GM21423 (cell line): ENCODE data around the gene AGXT2.

Source experiments
- ATAC-seq: cut with Tn5 transposase; IDR thresholded peaks from one replicate; pipeline ENCODE4 v1.9.1; 2021; ENCODE audit warnings: mild to moderate bottlenecking, moderate library complexity; ENCODE audit not compliant: unreplicated experiment

Gene AGXT2

GRCh38 chr5:35016174-35017051 lies 31.3 kb downstream of the AGXT2 start:
- peak; percentile 84 for ATAC-seq

DNA sequence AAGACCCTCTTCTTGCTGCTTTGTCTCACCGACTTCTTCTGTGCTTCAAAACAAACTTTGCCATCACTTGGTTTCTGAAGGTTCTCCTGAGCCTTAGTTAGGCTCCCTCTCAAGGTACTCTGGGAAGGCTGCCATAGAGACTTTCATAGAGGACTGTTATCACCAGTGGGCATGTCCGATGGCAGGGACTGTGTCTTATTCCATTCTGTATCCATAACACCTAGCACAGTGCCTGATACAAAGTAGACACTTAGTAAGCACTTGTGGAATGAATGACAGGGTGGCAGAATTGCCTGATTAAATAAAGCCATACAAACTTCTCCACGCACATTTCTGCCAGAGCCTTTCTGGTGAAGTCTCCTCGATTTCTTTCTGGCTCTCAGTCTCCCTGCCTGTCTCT lies 32.7 kb downstream of the AGXT2 start:
- ATAC-seq: no peak

DNA sequence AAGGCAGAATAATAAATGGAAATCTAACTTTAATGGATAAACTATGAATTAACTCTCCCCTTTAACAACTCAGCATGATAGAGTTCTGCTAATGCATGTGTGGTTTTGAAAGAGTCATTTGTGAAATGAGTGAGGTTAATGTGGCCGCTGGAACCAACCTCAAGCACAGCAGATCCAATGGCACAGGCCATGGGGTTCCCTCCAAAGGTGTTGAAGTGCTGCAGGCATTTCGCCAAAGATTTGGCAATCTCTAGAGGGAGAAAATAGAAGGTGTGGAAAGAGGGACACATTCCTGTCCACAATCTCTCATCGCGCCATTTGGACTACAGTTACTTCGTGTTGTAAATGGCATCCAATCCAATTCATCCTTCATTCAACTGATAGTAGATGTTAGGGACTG lies 35.0 kb downstream of the AGXT2 start:
- ATAC-seq: no peak

GRCh38 chr5:35012365-35012764 lies 35.4 kb downstream of the AGXT2 start:
- no peak for ATAC-seq

DNA sequence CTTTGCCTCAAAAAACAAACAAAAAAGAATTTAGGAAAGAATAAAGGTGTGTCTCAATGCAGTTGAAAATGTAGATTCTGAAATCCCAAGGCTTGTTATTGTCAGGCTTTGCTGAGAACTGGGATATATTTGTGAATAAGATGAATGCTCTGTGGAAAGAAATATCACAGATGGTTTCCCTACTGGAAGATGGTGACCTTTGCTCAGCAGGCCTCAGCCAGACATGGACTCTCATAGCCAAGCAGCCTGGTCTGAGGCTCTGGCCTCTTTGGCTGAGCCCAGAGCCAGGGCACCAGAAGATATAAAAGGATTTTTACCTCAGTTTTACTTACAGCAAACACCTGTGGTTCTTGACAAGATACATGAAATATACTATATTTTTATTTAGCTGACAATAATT lies 37.1 kb downstream of the AGXT2 start:
- ATAC-seq: no peak

GRCh38 chr5:35009657-35010056 lies 38.1 kb downstream of the AGXT2 start:
- no peak for ATAC-seq

GRCh38 chr5:35009019-35009418 lies 38.7 kb downstream of the AGXT2 start:
- ATAC-seq: no peak

DNA sequence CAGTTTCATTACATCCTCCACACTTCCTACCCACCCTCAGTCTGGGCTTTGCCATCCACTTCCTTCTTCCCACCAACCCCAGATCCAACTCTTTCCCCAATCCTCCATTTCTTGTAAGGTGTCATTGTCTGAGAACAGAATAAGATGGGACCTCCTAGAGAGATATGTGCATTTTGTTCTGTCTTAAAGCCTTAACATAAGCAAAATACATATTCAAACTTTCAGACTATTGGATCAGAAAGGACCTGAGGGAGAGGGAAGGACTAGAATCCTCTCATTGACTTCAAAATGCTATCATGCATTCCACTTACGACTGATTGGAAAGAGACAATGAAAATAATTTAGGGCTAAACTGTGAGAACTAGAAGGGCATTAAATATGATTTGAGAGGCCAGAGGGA lies 43.0 kb downstream of the AGXT2 start:
- no peak for ATAC-seq

DNA sequence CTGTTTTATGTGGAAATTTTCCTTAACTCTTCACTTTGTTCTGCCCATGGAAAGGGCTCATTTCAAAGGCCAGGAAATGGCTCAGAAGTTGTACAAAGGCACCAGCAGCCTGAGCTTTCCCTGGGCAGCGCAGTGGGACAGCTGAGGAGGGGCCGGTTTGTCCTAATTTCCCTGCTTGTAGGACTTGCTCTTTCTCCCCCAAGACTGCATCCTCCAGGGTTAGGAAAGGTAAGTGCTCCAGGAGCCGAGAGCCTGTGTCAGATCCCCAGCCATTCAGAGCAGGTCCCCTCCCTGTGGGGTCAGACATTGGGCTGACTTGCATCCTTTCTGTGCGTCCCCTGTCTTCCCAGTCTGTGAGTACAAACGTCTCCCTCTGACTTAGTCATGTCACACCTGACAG lies 43.5 kb downstream of the AGXT2 start:
- no peak for ATAC-seq

GRCh38 chr5:35003018-35003957 lies 44.5 kb downstream of the AGXT2 start:
- ATAC-seq: peak; percentile 74

DNA sequence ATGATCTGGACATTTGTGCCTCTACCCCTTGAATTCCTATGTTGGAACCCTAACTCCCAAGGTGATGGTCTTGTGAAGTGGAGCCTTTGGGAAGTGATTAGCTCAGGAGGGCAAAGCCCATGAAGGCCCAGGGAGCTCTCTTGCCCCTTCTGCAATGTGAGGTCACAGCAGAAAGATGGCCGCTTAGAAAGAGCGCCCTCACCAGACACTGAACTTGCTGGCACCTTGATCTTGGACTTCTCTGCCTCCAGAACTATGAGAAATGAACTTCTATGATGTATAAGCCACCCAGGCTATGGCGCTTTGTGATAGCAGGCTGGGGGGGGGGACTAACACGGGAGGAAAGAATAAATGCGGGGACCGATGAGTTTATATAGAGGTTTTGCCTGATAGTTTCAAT lies 45.3 kb downstream of the AGXT2 start:
- no peak for ATAC-seq

GRCh38 chr5:35001842-35002241 lies 45.9 kb downstream of the AGXT2 start:
- ATAC-seq: no peak

DNA sequence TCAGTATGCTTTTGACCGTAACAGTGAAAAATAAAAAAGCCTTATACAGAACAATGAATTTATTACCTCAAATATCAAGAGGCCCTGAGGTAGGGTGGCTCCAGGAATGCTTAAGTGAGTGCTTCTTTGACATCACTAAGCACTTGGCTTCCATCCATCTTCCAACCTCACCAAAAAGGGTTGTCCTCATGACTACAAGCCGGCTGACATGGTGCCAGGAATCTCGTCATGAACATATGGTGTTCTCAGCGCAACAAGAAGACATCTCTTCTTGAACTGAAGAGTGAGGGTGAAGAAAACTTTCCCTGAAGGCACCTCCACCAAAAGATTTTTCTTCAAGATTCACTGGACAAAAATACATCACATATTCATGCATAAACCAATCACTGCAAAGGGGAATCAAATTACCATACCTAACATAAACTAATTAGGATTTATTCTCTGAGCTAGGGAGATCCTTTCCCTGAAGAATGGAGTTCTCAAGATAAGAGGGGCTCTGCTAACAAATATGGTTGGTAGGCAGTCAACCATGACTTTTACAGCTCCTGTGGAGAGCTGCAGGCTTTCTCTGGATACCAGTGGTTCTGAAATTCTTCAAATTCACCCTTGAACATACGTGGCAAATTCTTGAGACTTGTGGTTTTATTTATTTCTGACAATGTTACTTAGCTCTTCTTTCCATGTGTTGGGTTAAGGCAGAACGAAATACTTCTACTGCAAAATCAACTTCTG lies 49.5 kb downstream of the AGXT2 start:
- ATAC-seq: no peak

GRCh38 chr5:34996261-34996660 lies 51.5 kb downstream of the AGXT2 start:
- no peak for ATAC-seq

DNA sequence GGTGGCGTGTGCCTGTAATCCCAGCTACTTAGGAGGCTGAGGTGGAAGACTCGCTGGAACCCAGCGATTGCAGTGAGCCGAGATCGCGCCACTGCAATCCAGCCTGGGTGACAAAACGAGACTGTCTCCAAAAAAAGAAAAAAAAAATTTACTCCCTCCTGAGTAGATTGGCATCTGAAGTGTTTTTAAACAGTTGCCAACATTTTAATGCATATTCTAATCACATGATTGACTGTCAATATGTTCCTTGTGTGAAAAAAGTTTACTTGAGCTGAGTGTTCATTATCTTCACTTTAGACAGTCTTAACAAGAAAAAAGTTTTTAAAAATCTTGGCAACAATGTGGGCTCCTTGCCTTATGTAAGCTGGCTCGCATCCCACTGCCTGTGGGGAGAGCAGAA lies 53.8 kb downstream of the AGXT2 start:
- ATAC-seq: no peak

DNA sequence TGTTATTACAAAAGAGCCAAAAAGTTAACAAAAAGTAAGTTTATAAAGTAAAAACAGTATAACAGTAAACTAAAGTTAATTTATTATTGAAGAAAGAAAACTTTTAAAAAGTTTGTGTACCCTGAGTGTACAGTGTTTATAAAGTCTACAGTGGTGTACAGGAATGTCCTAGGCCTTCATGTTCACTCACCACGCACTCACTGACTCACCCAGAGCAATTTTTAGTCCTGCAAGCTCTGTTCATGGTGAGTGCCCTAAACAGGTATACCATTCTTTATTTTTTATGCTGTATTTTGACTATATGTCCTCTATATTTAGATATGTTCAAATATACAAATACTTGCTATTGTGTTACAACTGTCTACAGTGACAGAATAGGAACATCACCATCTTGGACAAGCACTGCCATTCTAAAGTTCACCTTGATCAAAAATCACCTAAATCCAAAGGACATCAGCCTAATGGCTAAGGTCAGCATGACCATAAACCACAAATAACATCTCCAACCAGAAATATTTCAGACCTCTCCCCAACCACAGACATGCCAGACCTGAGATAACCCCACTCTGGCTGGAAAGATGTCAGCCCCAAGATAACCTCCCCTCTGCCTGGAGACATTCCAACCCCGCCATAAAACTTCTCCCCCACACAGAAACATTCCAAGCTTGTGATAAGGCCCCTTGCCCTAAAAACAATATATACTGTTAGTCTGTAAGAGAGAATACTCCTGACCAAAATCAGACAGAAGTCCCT lies 56.1 kb downstream of the AGXT2 start:
- ATAC-seq: no peak

DNA sequence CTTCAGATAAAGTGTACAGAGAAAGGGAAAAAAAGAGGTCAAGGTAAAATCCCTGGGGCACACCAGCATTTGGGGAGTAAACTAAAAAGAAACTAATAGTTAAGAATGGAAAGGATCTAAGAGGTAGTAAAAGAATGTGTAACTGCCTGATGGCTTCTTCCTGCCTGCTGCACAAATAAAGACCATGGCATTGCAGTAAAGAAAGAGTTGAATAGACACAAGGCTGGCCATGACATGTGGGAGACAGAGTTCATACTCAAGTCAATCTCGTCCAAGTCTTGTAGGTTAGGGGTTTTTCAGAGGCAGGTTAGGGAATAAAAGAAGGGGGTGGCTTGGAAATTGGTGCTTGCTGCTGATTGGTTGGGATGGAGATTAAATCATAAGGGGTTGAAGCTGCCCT lies 60.8 kb downstream of the AGXT2 start:
- no peak for ATAC-seq

- ATAC-seq: no peak
Measured at GRCh38 chr5:34982823-34983222, 64.9 kb downstream of the AGXT2 start.

DNA sequence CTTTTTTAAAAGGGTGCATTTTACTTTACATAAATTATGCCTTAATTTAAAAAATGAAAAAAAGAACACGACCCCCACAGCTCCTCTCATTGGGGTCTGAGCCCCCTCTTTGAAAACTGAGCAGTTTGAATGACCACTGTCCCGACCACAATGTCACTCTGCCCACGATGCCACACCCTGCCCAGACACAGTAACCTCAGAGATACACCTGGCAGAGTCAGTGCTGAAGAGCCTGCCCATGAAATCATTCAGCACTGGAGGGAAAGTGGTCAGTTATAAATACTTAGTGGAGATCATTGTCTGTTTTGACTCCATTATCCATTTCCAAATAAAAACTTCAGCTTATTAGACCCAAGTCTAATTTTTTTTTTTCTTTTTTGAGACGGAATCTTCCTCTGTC lies 69.1 kb downstream of the AGXT2 start:
- peak; percentile 48 for ATAC-seq

DNA sequence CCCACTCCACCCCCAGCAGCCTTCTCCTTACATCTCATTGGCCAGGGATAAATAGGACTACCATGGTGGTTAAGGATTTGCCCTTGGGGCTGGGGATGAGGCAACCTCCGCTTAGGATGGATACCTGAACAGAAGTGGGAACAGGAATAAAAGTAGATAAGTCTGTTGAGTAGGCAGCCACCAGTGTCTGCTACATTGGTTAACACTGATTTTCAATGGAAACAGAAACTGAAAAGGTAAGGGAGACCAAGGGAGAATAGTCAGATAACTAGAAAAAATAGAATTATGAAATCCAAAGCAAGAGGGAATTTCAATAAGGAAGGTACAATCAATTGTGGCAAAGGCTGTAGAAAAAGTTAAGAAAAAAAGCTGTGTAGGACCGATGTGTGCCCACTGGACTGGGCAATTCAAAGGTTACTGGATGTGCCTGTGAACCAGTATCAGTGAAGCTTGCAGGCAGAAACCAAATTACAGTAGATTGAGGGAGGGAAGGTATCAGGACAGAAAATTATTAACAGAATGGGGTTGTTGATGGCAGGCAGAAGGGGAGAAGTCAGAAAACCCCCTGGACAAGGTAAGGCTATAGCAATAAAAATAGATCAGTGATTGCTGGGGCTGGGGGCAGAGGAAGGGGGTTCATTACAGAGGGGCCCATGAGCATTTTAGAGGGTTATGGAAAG lies 69.7 kb downstream of the AGXT2 start:
- peak; percentile 91 for ATAC-seq
